IMR-90 (cell line): ENCODE results near the gene DTNA. TPM values are rescaled to one million over a fixed set of nuclear protein-coding genes. Genes with fewer than 3 reads are reported as not detected.

Experiments used
- ATAC-seq: fragments of 200-7000 bp; cut with Tn5 transposase; 2 replicates; pipeline ENCODE4 v1.9.1; 2020; ENCODE audit warnings: low read depth, mild to moderate bottlenecking, moderate library complexity
- BruUV-seq: library from RNA; stranded (reverse); fragments of 400-500 nt; replicated peaks from 2 replicates; lab custom pipeline; 2021; lab: Mats Ljungman, UMichigan
- CTCF ChIA-PET: fragments of 300-600 bp; formaldehyde crosslinking; extraction: SDS; loops from one replicate; lab custom pipeline; 2021; ENCODE audit warnings: antibody characterized with exemption; lab: Yijun Ruan, JAX
- POLR2A ChIA-PET: fragments of 300-600 bp; sonication (Branson Sonifier 250); formaldehyde crosslinking; loops from one replicate; lab custom pipeline; 2022; ENCODE audit warnings: antibody characterized with exemption; ENCODE audit not compliant: unreplicated experiment; lab: Charles Lee
- DNase-seq: peaks from one replicate; pipeline ENCODE4 v3.0.0; 2013
- H2AFZ ChIP-seq: replicated peaks from 2 replicates; pipeline ENCODE3; 2013; ENCODE audit warnings: low read length, mild to moderate bottlenecking; ENCODE audit not compliant: poor library complexity
- H2AK5ac ChIP-seq: 2 replicates; pipeline ENCODE4 v1.6.1; 2013; ENCODE audit warnings: low read depth, low read length, inconsistent platforms
- H2AK9ac ChIP-seq: replicated peaks from 2 replicates; pipeline ENCODE3; 2013; ENCODE audit warnings: mild to moderate bottlenecking, low read depth, low read length, moderate library complexity; ENCODE audit not compliant: poor library complexity
- H2BK120ac ChIP-seq: 2 replicates; pipeline ENCODE4 v1.6.1; 2013; ENCODE audit warnings: low read depth, low read length, inconsistent platforms
- H2BK15ac ChIP-seq: 3 replicates; pipeline ENCODE4 v1.6.1; 2013; ENCODE audit warnings: low read depth, low read length, inconsistent platforms
- H2BK20ac ChIP-seq: 2 replicates; pipeline ENCODE4 v1.6.1; 2013; ENCODE audit warnings: low read depth, mild to moderate bottlenecking, inconsistent platforms, low read length, moderate library complexity
- H2BK5ac ChIP-seq: 2 replicates; pipeline ENCODE4 v1.6.1; 2013; ENCODE audit warnings: mild to moderate bottlenecking, low read depth, low read length, inconsistent platforms; ENCODE audit not compliant: poor library complexity, severe bottlenecking
- H3K14ac ChIP-seq: replicated peaks from 2 replicates; pipeline ENCODE4 v1.6.1; 2013; ENCODE audit warnings: low read depth, low read length, inconsistent platforms
- H3K18ac ChIP-seq: 2 replicates; pipeline ENCODE4 v1.6.1; 2013; ENCODE audit warnings: low read depth, low read length, control low read depth
- H3K23ac ChIP-seq: 2 replicates; pipeline ENCODE4 v1.6.1; 2013; ENCODE audit warnings: low read depth, low read length, inconsistent platforms
- H3K27ac ChIP-seq: 2 replicates; pipeline ENCODE4 v1.5.1; 2013; ENCODE audit warnings: mild to moderate bottlenecking, control low read depth, low read length; ENCODE audit not compliant: insufficient read depth
- H3K27me3 ChIP-seq: 2 replicates; pipeline ENCODE4 v1.6.1; 2013; ENCODE audit warnings: low read length; ENCODE audit not compliant: control insufficient read depth, insufficient read depth
- H3K36me3 ChIP-seq: 2 replicates; pipeline ENCODE4 v1.6.1; 2013; ENCODE audit warnings: low read length, mixed read lengths; ENCODE audit not compliant: control insufficient read depth, insufficient read depth
- H3K4ac ChIP-seq: 2 replicates; pipeline ENCODE4 v1.6.1; 2013; ENCODE audit warnings: low read depth, low read length, inconsistent platforms
- H3K4me1 ChIP-seq: 2 replicates; pipeline ENCODE4 v1.6.1; 2013; ENCODE audit warnings: low read length, mixed read lengths; ENCODE audit not compliant: control insufficient read depth, insufficient read depth
- H3K4me2 ChIP-seq: 2 replicates; pipeline ENCODE4 v1.6.1; 2013; ENCODE audit warnings: low read depth, mild to moderate bottlenecking, control low read depth, low read length, moderate library complexity
- H3K4me3 ChIP-seq: 2 replicates; pipeline ENCODE4 v1.5.1; 2013; ENCODE audit warnings: low read depth, mild to moderate bottlenecking, control low read depth, low read length, moderate library complexity; ENCODE audit not compliant: insufficient read depth
- H3K56ac ChIP-seq: 2 replicates; pipeline ENCODE4 v1.6.1; 2013; ENCODE audit warnings: low read length, inconsistent platforms; ENCODE audit not compliant: insufficient read depth; ENCODE audit errors: extremely low read depth
- H3K79me1 ChIP-seq, 2 experiments: 2 replicates each; pipeline ENCODE4 v1.6.1; 2013; ENCODE audit warnings: low read length in 2 of 2, inconsistent platforms in 1 of 2, low read depth in 1 of 2
- H3K9ac ChIP-seq: 2 replicates; pipeline ENCODE4 v1.6.1; 2013; ENCODE audit warnings: low read depth, low read length, control low read depth
- H3K9me1 ChIP-seq: 2 replicates; pipeline ENCODE4 v1.6.1; 2013; ENCODE audit warnings: low read length, inconsistent platforms; ENCODE audit not compliant: insufficient read depth
- H3K9me3 ChIP-seq: 2 replicates; pipeline ENCODE4 v1.6.1; 2013; ENCODE audit warnings: low read length; ENCODE audit not compliant: control insufficient read depth, insufficient read depth
- H4K20me1 ChIP-seq: 2 replicates; pipeline ENCODE4 v1.6.1; 2013; ENCODE audit warnings: low read length, inconsistent platforms; ENCODE audit not compliant: insufficient read depth
- H4K5ac ChIP-seq: 2 replicates; pipeline ENCODE4 v1.6.1; 2013; ENCODE audit warnings: mild to moderate bottlenecking, low read depth, low read length, control low read depth
- H4K8ac ChIP-seq, 2 experiments: 2 replicates each; pipeline ENCODE4 v1.6.1; 2013; ENCODE audit warnings: low read depth in 2 of 2, low read length in 2 of 2, control low read depth in 1 of 2, inconsistent platforms in 1 of 2
- H4K91ac ChIP-seq: 2 replicates; pipeline ENCODE4 v1.6.1; 2013; ENCODE audit warnings: low read depth, low read length, inconsistent platforms; ENCODE audit not compliant: insufficient read depth
- CTCF ChIP-seq: conservative IDR thresholded peaks from 2 replicates; pipeline ENCODE4 v1.5.1; 2012; ENCODE audit warnings: mild to moderate bottlenecking, low read depth, low read length, improper control_type of control experiment
- ELK1 ChIP-seq: fragments of 150-350 bp; IDR thresholded peaks from 2 replicates; pipeline ENCODE4 v1.6.1; 2016; ENCODE audit warnings: low read depth, mild to moderate bottlenecking, low read length, moderate library complexity, borderline replicate concordance
- FOS ChIP-seq: fragments of 150-350 bp; IDR thresholded peaks from 2 replicates; pipeline ENCODE4 v1.6.1; 2016; ENCODE audit warnings: low read depth, low read length
- MAFK ChIP-seq: IDR thresholded peaks from 2 replicates; pipeline ENCODE4 v1.6.1; 2012; ENCODE audit warnings: low read depth, low read length, improper control_type of control experiment
- POLR2A ChIP-seq: IDR thresholded peaks from 2 replicates; pipeline ENCODE4 v1.6.1; 2012; ENCODE audit warnings: mild to moderate bottlenecking, low read depth, low read length
- RAD21 ChIP-seq: IDR thresholded peaks from 2 replicates; pipeline ENCODE4 v1.6.1; 2012; ENCODE audit warnings: low read length, improper control_type of control experiment
- RCOR1 ChIP-seq: IDR thresholded peaks from 2 replicates; pipeline ENCODE4 v1.6.1; 2012; ENCODE audit warnings: mild to moderate bottlenecking, low read length, improper control_type of control experiment; ENCODE audit not compliant: insufficient replicate concordance
- whole genome bisulfite sequencing, 2 experiments: methylation state at CpG; one replicate each; pipeline versions ENCODE4 v1.1.5 to v1.1.7; 2013; ENCODE audit warnings: missing lambda C conversion rate in 2 of 2; ENCODE audit not compliant: insufficient read length in 1 of 2; ENCODE audit errors: extremely low coverage in 2 of 2; 5-methylcytosine and 5-hydroxymethylcytosine counted together
- dilution Hi-C: fragments of 300-500 bp; cut with HindIII; formaldehyde crosslinking; loops from one replicate; pipeline ENCODE4 v1.14.3; 2018; ENCODE audit warnings: low sequenced_read_pairs; ENCODE audit not compliant: unreplicated experiment
- in situ Hi-C: fragments of 300-500 bp; cut with MboI; formaldehyde crosslinking; loops from 3 replicates; pipeline ENCODE4 v1.14.3; 2019; ENCODE audit warnings: low sequenced_read_pairs, inconsistent platforms, mixed read lengths
- intact Hi-C: fragments of 100-400 bp; cut with micrococcal nuclease; formaldehyde crosslinking; loops from 2 replicates; pipeline ENCODE4 v1.10.0; 2022
- polyA plus RNA-seq, 3 experiments: library from polyadenylated mRNA; depleted of rRNA; stranded (reverse); fragments of >200 nt; gene quantifications; 2 replicates each; pipeline ENCODE4 v1.2.3, GENCODE V29; 2012; ENCODE audit warnings: low replicate concordance in 1 of 3
- total RNA-seq: library from RNA; depleted of rRNA; stranded (reverse); fragments of >200 nt; gene quantifications from 2 replicates; pipeline ENCODE4 v1.2.3, GENCODE V29; 2012

The DTNA gene
- total and polyA plus RNA-seq, 2 of the 4 experiments (the other 2 are of a cell fraction) = 9.5 to 10.8 TPM

- H3K9me1 ChIP-seq = peaks cover 6% of the 10 kb centered on the region
- H4K8ac ChIP-seq = 0 out of 4 replicates have a peak overlapping the region, but pooled peaks of 1 of the 2 experiments have one; percentile 26
- dilution Hi-C loops (no loop called here), intact Hi-C loops (loop anchor here (2.0 kb wide), 1 partner anchor 67 kb away; no protein-coding TSS in a partner anchor), in situ Hi-C loops (no loop called here)
- no peak overlapping the region for H4K5ac ChIP-seq
- H3K79me1 ChIP-seq = no peaks in the 10 kb centered on the region
- H3K27me3 ChIP-seq = no peaks in the 10 kb centered on the region
- H2BK120ac ChIP-seq = no peak overlapping the region
- no peak overlapping the region for H2AFZ ChIP-seq
- peak overlapping the region; percentile 65 for H3K4ac ChIP-seq
- H2BK20ac ChIP-seq = no peak overlapping the region
- H2BK15ac ChIP-seq = no peak overlapping the region
- no peak overlapping the region for H3K18ac ChIP-seq
- peak; percentile 93 for DNase-seq
- H3K23ac ChIP-seq = no peak overlapping the region
- 100% methylated on average over 1 of the region's 3 CpGs; no CpG with 5 or more reads in 1 of the 2 experiments for WGBS, 2 experiments
- ATAC-seq = peak; percentile 92
- H3K9ac ChIP-seq = no peak overlapping the region
- ChIA-PET POLR2A (interaction anchor here (0.6 kb wide), 1 partner anchor 69 kb away, joined by 3 read pairs; no protein-coding TSS in a partner anchor), CTCF (interaction anchor here (0.6 kb wide), 1 partner anchor 1342 kb away, joined by 6 read pairs; no protein-coding TSS in a partner anchor)
- H3K27ac ChIP-seq = no peak overlapping the region; the same call in 1 of the 2 replicates
- TF ChIP-seq FOS (no peak), RAD21 (no peak), CTCF (0 out of 2 replicates have a peak, but pooled peaks have one; percentile 13), POLR2A (no peak), MAFK (no peak; the same call in 1 of the 2 replicates), RCOR1 (no peak), ELK1 (no peak)
- no peak overlapping the region for H2BK5ac ChIP-seq
- no peak overlapping the region for H3K4me2 ChIP-seq
- H3K36me3 ChIP-seq = no peaks in the 10 kb centered on the region
- no peak overlapping the region for H4K91ac ChIP-seq
- H3K56ac ChIP-seq = no peak overlapping the region
- peaks cover 16% of the 10 kb centered on the region for H3K4me1 ChIP-seq
- H2AK9ac ChIP-seq = no peak overlapping the region
- H3K9me3 ChIP-seq = no peaks in the 10 kb centered on the region
- no peak overlapping the region for H3K4me3 ChIP-seq
- H3K14ac ChIP-seq = no peak overlapping the region
- no peak overlapping the region for H2AK5ac ChIP-seq
- no peaks in the 10 kb centered on the region; the same call in 1 of the 2 replicates for H4K20me1 ChIP-seq
- no TSS peak for BruUV-seq
Observed at GRCh38 chr18:34911661-34912384, 201.7 kb downstream of the DTNA start.
